ENCODE data around the gene RPS15.
"Not testable (repeated sequence)": the region's sequence is repeated elsewhere in the genome, so short reads cannot be mapped to it uniquely, and the experiment has no call there.

Gene RPS15

DNA sequence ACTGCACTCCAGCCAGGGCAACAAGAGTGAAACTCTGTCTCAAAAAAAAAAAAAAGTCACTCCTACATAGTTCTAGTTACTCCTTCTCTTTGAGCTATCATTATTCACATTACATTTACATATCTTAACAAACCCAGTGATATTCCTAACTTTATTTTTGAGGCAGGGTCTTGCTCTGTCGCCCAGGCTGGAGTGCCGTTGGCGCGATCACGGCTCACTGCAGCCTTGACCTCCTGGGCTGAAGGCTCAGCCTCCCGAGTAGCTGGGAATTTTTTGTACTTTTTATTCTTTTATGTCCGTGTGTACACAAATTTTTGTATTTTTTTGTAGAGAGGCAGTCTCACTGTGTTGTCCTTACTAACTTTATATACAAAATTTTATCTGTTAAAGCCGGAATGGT, 587 bp upstream of the RPS15 start:
- FAIRE-seq: no peak

GRCh38 chr19:1438933-1439354, 748 bp downstream of the RPS15 start:
- FAIRE-seq: no peak

- not testable (repeated sequence) for FAIRE-seq
Observed at GRCh38 chr19:1439525-1440417, 1.6 kb downstream of the RPS15 start.

GRCh38 chr19:1440418-1440801, 2.2 kb downstream of the RPS15 start:
- no peak for FAIRE-seq

DNA sequence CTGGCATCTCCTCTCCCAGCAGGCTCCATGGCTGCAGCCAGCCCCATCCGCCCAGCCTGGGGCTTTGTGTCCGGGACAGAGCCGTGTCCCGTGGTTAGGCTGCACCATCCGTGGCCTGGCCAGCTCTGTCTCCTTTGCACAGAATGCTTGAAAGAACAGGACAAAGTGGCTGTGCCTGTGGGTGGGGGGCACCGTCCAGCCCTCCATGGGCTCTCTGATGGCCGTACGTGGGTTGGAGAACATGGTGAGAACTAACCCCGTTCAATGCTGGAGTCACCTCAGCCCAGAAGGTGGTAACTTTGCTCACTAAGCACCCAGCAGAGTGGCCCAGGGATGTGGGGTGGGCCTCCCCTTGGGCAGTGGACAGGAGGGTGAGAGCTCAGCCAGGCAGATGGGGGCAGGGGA, 2.8 kb downstream of the RPS15 start:
- no peak for FAIRE-seq

DNA sequence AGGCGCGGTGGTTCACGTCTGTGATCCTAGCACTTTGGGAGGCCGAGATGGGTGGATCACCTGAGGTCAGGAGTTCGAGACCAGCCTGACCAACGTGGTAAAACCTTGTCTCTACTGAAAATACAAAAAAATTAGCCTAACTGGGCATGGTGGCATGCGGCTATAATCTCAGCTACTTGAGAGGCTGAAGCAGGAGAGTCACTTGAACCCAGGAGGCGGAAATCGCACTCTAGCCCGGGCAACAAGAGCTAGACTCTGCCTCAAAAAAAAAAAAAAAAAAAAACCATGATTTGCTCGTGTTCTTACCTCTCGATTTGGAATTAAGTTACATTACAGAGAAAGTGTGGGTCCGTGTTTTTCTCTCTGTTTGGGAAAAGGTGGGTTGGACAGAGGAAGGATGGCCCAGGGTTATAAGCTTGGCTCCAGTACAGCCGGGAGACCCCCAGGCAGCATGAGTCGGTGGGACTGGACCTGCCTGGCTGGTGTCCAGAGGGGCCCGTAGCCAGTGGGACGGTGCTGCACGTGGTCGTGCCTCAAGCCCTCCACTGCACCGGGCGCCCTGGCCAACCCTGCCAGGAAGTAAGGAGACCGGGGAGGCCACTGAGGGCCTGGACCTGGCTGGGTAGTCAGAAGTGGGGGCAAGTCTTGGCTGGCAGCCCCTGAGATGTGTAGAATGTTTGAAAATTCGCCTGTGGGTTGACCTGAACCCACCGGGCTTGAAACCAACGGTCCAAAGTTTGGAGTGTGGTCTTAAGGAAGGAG, 3.7 kb downstream of the RPS15 start:
- no peak for FAIRE-seq

- no peak for FAIRE-seq
Observed at GRCh38 chr19:1445185-1445931, 7.2 kb downstream of the RPS15 start.

DNA sequence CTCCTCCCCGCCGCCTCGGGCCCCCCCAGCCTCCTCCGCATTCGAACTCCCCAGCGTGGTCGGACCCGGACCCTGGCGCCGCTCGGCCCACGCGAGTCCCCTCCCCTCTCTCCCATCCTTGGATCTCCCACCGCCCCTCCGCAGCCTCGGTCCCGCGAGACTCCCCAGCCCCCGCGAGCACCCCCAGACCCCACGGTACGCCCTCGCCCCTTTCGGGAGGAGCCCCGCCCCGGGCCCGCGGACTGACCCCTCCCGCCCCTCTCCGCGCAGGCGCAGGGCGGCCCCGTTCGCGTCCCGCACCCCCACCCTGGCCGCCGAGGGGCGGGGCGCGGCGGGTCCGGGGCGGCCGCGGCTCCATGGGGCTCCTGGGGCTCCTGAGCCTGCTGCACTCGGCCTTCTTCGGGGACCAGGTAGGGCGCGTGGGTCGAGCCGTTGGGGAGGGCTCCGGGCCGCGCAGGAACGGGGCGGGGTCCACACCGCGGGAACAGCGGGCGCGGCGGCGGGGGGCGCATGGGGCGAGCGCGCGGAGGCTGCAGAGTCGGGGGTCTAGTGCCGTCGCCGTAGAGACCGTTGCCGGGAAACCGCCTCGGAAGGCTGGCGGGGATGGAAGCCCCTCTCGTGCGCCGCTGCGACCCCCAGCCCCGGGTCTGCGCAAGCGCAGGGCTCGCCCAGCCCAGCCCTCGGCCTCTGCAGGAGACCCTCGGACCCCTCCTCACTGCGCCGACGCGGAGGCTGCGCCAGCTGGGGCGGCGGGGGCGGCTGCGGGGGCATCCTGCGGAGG, 7.9 kb downstream of the RPS15 start:
- no peak for FAIRE-seq

- no peak for FAIRE-seq
Observed at GRCh38 chr19:1446713-1447481, 8.7 kb downstream of the RPS15 start.

- no peak for FAIRE-seq
Observed at GRCh38 chr19:1447504-1447903, 9.3 kb downstream of the RPS15 start.

- no peak for FAIRE-seq
Observed at GRCh38 chr19:1447944-1448343, 9.7 kb downstream of the RPS15 start.

GRCh38 chr19:1449467-1450442, 11.6 kb downstream of the RPS15 start, which contains the start of gene APC2:
APC2 (plus strand) TSS chr19:1450121; CDS start chr19:1453002, 2,881 bp downstream.
- no peak for FAIRE-seq

GRCh38 chr19:1450735-1451731, 12.8 kb downstream of the RPS15 start:
- FAIRE-seq: no peak

DNA sequence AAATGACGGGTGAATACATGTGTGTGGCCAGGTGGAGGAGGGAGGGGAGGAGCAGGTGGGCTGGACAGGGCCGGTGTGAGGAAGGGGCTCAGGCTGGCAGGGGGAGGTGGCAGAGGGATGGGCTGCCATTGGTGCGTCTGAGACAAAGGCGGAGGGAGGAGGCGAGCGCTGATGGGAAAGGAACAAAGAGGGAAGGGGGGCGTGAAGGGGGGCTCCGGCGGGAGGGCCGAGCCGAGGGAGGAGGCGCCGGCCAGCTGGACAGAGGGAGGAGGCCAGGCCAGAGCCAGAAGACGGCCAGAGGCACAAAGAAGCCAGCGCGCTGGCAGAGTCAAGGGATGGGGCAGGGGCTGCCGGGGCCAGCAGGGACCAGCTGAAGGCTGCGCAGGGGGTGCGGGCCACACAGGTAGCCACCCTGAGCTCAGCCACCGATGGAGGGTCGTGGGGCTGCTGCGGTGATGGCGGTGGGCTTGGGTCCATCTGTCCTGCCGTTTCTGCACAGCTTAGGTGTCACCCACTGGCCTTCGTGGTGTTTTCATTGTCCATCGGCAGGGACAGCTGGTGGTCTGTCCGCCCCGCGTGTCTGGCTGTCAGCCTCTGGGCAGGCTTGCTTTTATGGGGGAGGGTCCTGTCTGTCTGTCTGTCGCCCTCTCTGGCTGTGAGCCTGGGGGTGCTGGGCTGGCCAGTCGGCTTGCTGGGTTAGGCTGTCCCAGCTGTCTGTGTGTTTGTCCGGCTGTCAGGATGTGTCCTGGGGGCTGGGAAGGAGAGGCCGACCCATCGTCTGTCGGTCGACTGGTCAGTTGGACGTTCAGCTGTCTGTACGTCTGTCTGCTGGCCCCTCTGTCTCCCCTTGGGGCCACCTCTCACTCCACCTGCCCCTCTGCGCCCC, 14.0 kb downstream of the RPS15 start:
- no peak for FAIRE-seq

- no peak for FAIRE-seq
Observed at GRCh38 chr19:1452802-1453524, 14.8 kb downstream of the RPS15 start.

- FAIRE-seq: no peak
Observed at GRCh38 chr19:1453525-1454364, 15.5 kb downstream of the RPS15 start.

Data from TTC549 (cell line).